Liver (tissue), 3 donors: ENCODE results near the gene IL1RAP.

Experiments used
- REST ChIP-seq: IDR thresholded peaks from 2 replicates; pipeline ENCODE4 v1.6.1; 2016; ENCODE audit warnings: antibody characterized with exemption, mild to moderate bottlenecking
- SP1 ChIP-seq: IDR thresholded peaks from 2 replicates; pipeline ENCODE4 v1.6.1; 2018; ENCODE audit warnings: antibody characterized with exemption, mild to moderate bottlenecking
- TAF1 ChIP-seq: conservative IDR thresholded peaks from 2 replicates; pipeline ENCODE4 v1.6.1; 2016; ENCODE audit warnings: antibody characterized with exemption, mild to moderate bottlenecking
- YY1 ChIP-seq: IDR thresholded peaks from 2 replicates; pipeline ENCODE4 v1.6.1; 2016; ENCODE audit warnings: antibody characterized with exemption, mild to moderate bottlenecking
- TF ChIP-seq, protein P1 (sequence below): fragments of 150-350 bp; IDR thresholded peaks from 2 replicates; pipeline ENCODE4 v1.5.1; 2017; ENCODE audit warnings: improper control_type of control experiment, low read depth, low read length; ENCODE audit not compliant: missing input control
- donor health status: healthy.
- donor health status: healthy.

GRCh38 chr3:190595807-190596206 lies 81.9 kb downstream of the IL1RAP start:
- TF ChIP-seq, protein P1, sequence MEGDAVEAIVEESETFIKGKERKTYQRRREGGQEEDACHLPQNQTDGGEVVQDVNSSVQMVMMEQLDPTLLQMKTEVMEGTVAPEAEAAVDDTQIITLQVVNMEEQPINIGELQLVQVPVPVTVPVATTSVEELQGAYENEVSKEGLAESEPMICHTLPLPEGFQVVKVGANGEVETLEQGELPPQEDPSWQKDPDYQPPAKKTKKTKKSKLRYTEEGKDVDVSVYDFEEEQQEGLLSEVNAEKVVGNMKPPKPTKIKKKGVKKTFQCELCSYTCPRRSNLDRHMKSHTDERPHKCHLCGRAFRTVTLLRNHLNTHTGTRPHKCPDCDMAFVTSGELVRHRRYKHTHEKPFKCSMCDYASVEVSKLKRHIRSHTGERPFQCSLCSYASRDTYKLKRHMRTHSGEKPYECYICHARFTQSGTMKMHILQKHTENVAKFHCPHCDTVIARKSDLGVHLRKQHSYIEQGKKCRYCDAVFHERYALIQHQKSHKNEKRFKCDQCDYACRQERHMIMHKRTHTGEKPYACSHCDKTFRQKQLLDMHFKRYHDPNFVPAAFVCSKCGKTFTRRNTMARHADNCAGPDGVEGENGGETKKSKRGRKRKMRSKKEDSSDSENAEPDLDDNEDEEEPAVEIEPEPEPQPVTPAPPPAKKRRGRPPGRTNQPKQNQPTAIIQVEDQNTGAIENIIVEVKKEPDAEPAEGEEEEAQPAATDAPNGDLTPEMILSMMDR = no peak
- TF ChIP-seq SP1 = no peak
- TF ChIP-seq TAF1 = no peak
- no peak for TF ChIP-seq REST
- TF ChIP-seq YY1 = no peak
